ENCODE measurements around the gene CHST3.
"Not testable (repeated sequence)": the region's sequence is repeated elsewhere in the genome, so short reads cannot be mapped to it uniquely, and the experiment has no call there.

CHST3 gene

GRCh38 chr10:71964098-71964742 lies at the start of gene CHST3:
Gene CHST3, plus strand, starts transcription at chr10:71964395. Its CDS starts 41,448 bp downstream, at chr10:72005843.
- peak; percentile 22 for DNase-seq

GRCh38 chr10:71916827-71917226 lies 47.4 kb upstream of the CHST3 start:
- DNase-seq, result no peak

GRCh38 chr10:71918992-71919391 lies 45.2 kb upstream of the CHST3 start:
- DNase-seq, result no peak

GRCh38 chr10:71919956-71920539 lies 44.1 kb upstream of the CHST3 start:
- not testable (repeated sequence) for DNase-seq

GRCh38 chr10:71920540-71921323 lies 43.5 kb upstream of the CHST3 start:
- DNase-seq, result no peak

- DNase-seq, result no peak
Observed at GRCh38 chr10:71921324-71922027, 42.7 kb upstream of the CHST3 start.

GRCh38 chr10:71923138-71923692 lies 41.0 kb upstream of the CHST3 start:
- no peak for DNase-seq

GRCh38 chr10:71924771-71925170 lies 39.4 kb upstream of the CHST3 start:
- DNase-seq, result no peak

- DNase-seq, result no peak
Observed at GRCh38 chr10:71927159-71927558, 37.0 kb upstream of the CHST3 start.

- DNase-seq, result no peak
Observed at GRCh38 chr10:71927776-71928592, 36.2 kb upstream of the CHST3 start.

- DNase-seq, result no peak
Observed at GRCh38 chr10:71931295-71931694, 32.9 kb upstream of the CHST3 start.

GRCh38 chr10:71933651-71934050 lies 30.5 kb upstream of the CHST3 start:
- peak; percentile 78 for DNase-seq

- DNase-seq, result no peak
Observed at GRCh38 chr10:71938211-71938610, 26.0 kb upstream of the CHST3 start.

GRCh38 chr10:71939304-71939703 lies 24.9 kb upstream of the CHST3 start:
- DNase-seq, result no peak

GRCh38 chr10:71939861-71940474 lies 24.2 kb upstream of the CHST3 start:
- DNase-seq, result peak; percentile 21

- DNase-seq, result no peak
Observed at GRCh38 chr10:71940752-71941151, 23.4 kb upstream of the CHST3 start.

- no peak for DNase-seq
Observed at GRCh38 chr10:71941318-71941717, 22.9 kb upstream of the CHST3 start.

GRCh38 chr10:71945819-71946474 lies 18.2 kb upstream of the CHST3 start:
- DNase-seq, result no peak

- no peak for DNase-seq
Observed at GRCh38 chr10:71946700-71947099, 17.5 kb upstream of the CHST3 start.

GRCh38 chr10:71948496-71949067 lies 15.6 kb upstream of the CHST3 start:
- no peak for DNase-seq

GRCh38 chr10:71950683-71951082 lies 13.5 kb upstream of the CHST3 start:
- DNase-seq, result no peak

All from activated CD4-positive, alpha-beta T cell treated with anti-CD3 and anti-CD28 coated beads for 48 hours (primary cell).